GM18520 (cell line): ENCODE data around the gene SGO2.
"Not testable (repeated sequence)": the region's sequence is repeated elsewhere in the genome, so short reads cannot be mapped to it uniquely, and the experiment has no call there.

Experiments
- ATAC-seq: cut with Tn5 transposase; IDR thresholded peaks from one replicate; pipeline ENCODE4 v1.9.1; 2021; ENCODE audit not compliant: unreplicated experiment

SGO2 gene

DNA sequence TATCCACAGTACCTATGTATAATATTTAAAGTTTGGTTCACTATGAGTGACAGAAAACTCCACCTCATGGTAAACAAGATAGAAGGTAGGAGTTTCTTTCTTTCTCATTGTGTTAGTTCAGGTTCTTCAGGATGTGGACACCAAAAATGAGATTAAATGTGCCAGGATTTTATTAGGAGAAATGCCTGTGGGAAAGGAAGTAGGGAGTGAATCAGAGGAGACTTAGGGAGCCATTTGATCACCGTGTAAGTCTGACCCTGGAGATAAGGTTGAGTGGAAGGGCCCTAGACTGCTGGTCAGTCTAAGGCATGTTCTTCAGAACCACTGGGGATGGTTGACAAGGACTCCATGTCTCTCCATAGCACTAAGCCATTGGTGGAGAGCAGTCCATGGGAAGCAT, 67.9 kb downstream of the SGO2 start:
- no peak for ATAC-seq

DNA sequence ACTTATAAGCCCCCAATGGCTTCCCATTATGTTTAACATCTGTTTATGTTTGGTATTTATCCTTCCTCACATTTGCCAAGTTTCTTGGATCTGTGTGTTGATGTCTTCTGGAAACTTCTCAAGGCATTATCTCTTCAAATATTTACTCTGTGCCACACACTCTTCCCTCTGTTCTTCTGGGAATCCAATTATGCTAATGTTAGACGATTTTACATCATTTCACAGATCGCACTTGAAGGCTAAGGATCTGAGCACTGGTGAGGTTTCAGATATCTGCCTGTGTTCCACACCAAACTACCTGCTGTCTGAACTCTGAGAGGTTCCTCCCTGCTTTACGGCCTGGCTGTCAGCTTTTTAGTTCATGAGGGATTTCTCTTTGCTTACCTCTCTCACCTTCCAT, 69.9 kb downstream of the SGO2 start:
- ATAC-seq, result no peak

DNA sequence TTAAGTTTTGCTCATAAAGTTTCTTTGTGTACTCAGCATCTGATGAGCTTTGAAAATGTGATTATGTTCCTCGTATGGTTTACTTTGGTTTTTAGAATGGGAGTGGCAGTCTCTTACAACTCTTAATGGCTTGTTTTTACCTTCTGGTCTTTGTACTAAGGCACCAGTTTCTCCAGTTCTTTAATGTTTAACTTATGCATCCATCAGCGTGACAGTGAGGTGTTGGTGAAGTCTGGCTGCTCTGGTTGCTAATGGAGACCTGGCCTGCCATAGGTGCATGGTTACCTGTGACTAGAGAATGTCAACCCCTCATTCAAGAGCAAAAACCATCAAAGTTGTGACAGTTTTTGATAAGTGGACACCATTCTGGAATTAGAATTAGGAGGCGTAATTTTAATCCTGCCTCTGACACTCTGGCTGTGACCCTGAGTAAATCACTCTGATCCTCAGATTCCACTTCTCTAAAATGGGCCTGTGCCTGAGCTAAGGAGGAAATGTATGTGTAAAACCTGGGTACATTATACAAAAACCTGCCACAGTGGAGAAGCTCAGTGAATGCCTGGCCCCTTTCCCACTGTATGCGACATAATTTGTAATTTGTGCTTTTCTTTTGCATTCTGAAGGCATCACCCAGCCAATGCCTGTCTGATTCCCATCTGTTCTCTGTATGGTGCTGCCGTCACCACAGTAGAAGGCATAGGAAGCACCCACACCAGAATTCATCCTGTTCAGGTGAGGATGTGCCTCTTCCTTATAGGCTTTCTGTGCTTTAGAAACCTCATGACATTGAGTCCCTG, 71.0 kb downstream of the SGO2 start:
- ATAC-seq, result no peak

DNA sequence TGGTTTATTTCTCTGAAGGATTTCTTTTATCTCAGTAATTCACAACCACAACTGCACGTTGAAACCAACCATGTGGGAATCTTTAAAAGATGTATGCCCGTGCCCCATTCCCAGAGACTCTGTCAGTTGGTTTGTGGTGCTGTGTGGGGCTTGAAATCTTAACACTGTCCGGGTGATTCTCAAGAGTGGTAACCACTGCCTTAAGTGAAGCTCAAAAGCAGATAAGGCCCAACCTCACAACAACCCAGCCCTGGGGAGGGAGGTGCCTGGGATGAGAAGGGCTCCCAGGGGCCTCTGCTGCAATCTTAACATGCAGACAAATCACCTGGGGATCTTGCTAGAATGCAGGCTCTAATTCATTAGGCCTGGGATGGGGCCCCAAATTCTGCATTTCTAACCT, 73.2 kb downstream of the SGO2 start:
- no peak for ATAC-seq

DNA sequence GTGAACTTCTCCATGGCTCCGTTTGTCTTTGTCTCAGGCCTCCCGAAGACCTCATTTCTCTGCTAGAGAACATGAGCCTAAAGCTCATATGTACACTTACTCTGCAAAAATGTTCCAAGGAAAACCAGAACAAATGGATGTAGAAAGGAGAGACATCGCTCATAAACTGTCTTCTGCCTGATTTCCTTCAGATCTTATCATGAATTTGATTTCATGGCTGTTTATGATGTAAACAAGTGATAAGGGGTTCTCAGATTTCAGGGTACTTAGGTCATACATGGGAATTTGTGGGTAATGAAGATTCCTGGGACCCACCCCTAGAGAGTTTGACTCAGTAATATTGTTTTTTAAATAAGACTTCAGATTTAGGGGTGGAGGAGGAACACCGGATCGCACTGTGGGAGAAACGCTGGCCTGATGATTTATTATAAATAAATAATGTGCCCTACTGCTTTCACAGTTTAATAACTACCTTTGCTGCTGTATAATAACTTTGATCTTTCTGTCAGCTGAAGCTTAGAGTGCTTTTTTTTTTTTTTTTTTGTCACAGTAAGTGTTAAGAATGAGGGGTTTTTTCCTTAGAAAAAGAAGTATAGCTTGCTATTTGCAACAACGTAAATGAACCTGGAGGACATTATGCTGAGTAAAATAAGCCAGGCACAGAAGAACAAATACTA, 74.7 kb downstream of the SGO2 start:
- ATAC-seq, result no peak

DNA sequence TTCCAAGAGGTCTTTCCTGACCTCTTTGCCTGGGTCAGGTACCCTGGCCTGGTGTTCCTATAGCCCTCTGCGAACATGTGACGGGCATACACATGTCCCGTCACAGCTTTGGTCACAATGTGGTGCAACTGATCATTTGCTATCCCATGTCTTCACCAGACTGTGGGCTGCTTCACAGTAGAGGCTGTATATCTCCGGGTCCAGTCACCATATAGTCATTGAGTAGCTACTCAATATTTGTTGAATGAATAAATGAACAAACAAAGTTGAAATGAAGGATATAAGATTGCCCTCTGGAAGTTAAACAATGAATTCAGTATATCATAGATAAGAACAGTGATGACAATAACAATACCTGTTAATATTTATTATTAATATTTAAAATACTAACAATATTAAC, 76.6 kb downstream of the SGO2 start:
- ATAC-seq, result no peak

DNA sequence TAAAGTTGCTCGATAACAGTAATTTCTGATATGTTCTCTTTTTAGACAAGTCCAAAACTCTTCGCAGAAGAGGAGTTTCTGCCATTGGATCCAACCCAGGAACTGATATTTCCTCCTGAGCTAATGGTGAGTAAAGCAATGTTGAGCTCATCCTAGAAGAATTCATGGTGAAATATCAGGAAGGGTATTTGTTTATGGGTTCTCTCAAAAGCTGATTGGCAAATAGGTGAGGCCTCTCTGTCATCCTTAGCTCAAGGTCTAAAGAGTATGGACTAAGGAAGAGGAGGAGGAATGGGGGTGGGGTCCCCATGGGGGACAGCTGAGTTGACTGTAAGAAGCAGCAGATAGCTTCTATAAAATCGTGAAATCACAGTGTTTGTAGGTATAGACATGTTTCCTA, 78.0 kb downstream of the SGO2 start:
- ATAC-seq, result no peak

DNA sequence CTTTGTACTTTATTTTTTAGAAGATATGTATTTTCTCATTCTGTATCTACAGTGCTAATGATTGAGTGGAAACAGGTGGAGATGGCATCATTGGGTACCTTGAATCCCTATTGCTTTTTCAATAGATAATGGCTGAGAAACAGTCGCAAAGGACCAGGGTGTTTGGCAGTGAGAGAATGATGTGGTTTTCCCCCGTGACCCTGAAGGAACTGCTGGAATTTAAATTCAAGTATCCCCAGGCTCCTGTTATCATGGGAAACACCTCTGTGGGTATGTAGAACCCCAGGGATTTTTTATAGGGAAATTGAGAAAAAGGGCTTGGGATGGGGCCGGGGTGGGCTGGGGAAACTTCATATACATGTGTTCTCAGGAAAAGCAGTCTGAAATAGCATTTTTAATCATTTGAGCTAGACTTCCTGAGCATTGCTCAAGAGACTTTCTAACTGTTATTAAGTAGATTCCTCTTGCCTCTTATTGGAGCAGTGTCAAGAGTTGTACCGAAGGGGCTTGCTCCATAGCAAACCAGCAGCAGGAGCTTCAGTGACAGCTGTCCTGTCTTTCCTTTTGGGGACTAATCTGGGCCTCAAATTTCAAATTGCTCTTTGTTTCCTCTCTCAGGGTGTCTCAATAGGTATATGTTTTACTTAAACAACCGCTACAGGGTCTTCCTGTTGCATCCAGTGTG, 78.7 kb downstream of the SGO2 start:
- ATAC-seq, result no peak

DNA sequence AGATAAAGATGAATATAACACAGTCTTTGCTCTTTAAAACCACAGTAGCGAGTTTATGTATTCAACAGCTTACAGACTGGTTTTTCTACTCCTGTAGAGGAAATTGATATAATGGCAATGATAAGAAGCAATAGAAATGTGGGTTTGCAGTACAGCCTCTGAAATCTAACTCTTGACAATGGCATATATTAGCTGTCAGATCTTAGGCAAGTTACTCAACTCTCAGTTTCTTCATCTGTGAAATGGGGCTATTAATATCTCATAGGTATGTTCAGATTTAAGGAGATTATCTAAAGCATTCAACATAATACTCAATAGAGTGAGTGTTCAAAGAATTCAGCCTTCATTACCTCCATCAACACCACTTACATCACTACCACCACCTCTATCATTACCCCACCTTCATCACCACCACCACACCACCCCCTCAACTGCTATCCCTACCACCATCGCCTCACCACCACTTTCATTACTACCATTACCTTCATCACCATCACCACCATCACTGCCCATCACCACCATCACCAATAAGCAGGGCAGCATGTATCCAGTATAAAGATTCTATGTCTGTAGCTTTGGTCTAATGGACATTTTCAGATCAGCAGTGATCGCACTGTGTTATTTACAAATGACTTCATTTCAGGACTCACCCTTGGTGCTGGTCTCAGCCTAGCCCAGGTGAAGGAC, 82.5 kb downstream of the SGO2 start:
- ATAC-seq, result no peak

DNA sequence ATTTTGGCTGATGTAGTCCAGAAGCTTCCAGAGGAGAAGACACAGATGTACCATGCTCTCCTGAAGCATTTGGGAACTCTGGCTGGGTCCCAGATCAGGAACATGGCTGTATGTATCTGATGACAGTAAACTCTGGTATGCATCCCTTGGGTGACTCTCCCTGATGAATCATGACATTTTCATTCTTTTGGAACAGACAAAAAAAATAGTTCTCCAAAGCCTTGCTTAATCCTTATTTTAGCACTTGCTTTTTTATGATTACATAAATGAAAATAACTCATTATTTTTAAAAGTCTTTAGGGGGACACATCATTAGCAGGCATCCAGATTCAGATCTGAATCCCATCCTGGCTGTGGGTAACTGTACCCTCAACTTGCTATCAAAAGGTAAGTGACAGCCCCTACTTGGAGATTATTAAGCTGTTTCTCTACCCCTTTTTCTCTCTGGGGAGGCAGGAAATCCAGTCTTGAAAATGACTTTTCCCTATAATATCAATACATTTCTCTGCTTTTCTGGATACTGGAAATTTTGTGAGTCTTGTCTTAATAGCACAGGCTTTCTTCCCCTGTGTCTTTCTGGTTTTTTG, 83.1 kb downstream of the SGO2 start:
- ATAC-seq, result no peak

DNA sequence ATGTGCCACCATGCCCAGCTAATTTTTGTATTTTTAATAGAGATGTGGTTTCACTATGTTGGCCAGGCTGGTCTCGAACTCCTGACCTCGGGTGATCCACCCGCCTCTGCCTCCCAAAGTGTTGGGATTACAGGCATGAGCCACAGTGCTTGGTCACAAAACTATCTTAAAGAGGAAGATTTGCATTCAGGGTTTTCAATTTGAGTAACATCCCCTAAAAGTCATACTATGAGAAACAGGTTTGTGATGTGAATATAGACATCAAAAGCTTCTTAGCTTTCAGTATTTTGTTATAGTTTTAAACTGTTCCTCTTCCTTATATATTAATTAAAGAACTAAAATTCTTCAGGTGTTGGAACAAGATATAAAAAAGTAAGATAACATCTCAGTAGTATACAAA, 84.2 kb downstream of the SGO2 start:
- ATAC-seq, result not testable (repeated sequence)

DNA sequence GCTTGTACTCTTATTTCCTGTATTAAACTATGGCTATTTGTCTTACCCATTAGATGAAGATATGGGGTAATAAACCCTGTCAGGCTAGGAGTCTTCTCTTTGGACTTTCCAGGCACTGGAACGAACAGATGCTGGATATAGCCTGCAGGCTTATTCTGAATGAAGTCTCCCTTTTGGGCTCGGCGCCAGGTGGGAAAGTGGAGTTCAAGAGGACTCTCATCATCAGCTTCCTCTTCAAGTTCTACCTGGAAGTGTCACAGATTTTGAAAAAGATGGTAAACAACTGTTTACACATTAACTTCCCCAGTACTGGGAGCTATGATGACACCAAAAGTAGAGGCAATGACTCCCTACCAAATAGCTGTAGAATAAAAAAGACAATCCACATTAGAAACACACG, 87.7 kb downstream of the SGO2 start:
- ATAC-seq, result no peak

DNA sequence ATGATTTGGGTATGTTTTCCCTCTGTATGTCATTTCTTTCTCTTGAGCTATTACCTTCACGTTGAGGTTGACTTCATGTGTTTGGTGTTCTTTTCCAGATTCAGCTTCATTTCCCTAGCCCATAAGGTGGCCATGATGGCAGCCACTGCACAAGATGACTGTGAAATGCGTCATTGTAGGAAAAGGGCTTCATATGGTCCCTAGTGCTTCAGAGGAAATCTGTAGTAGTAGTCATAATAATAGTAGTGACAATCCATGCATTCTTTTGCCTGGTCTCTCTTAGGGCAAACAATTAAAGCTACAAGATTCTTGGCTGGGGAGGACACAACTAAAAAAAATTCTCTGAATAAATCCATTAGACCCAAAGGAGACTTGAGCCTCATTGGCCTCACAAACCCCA, 88.2 kb downstream of the SGO2 start:
- ATAC-seq, result no peak

DNA sequence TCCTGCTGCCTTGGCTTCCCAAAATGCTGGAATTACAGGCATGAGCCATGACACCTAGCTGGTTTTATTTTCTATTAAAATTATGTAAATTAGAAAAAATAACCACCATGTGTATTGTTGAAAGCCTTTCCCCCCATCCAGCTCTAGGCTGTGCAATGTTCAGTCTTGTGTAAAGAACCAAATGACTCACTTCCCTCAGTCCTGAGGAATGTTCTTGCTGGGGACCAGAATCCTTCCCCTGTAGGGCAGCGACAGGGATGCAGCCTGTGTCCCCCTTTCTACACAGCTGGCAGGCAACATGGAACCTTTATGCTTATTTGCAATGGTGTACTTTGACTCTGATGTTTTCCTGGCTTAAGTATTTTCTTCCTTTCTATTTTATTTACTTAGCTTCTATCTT, 89.2 kb downstream of the SGO2 start:
- ATAC-seq, result no peak

DNA sequence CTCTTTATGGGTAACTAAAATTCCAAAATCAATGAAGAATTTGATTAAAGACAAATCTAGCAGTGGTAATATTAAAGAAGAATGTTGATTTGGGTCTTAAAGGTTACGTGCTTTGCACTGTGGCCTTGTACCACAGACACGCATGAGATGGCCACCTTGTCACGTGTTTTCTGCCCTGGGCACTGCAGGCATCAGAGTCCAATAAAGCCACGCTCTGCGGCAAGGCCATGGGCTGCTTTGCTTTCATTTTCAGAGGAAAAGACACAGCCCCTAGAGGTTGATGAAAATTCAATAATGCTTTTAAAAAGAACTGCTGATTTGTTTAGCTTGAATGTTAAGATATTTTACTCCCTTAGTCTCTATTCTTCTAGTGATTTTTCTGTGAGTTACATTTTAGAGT, 90.2 kb downstream of the SGO2 start:
- ATAC-seq, result no peak

DNA sequence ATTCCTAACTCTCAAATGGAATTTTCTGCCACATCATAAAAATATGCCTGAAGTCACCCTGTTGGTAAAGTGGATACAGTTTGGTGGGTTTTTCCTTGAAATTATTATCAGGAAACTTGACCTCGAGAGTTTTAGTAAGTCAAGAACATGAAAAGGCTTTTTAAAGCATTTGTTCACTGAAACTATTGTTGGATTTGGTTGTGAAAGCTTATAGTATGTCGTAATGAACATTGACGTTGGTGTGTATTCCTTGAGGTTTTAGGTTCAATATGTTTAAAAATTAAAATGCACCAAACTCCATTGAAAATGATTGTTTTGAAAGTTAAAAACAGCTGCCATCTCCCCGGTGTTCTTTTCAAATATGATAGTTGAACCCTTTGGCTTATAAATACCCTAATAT, 90.6 kb downstream of the SGO2 start:
- ATAC-seq, result no peak

DNA sequence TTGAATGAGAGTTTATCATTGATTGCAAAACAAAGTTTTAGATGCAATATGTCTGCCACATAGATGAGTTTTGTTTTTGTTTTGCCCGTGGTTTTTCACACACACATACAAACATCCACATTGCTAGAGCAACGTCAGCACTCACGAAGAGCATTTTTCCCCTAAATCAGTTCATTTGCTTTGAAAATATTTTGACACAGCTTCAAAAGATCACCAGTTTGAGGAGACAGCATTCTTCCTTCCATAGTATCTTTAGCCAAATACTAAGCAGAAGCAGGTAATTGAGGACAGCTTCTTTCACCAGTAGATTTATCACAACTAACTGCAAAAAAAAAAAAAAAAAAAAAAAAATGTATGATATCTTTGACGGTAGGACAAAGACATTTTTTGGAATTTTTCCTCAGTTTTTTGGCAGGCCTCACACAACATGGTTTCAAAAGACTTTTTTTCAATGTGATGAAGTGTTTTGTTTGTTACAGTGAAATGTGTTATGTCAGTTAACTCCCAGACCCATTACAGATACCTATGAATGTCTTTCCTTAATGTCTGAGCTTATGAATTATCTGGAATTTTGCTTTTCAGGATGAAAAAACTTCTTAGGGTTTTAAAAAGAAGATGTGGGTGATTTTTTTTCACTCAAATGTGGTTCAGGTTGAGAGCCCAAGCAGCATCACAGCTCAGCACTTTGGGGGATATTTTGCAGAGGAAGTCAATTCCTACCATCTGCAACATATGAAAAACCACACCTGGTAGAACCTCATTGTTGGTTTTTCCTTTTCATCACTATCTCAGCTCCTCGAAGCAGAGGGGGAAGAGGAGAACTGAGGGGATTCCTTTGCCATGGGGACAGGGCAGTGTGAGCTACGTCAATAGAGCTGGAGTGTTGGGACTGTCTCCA, 91.4 kb downstream of the SGO2 start:
- no peak for ATAC-seq

DNA sequence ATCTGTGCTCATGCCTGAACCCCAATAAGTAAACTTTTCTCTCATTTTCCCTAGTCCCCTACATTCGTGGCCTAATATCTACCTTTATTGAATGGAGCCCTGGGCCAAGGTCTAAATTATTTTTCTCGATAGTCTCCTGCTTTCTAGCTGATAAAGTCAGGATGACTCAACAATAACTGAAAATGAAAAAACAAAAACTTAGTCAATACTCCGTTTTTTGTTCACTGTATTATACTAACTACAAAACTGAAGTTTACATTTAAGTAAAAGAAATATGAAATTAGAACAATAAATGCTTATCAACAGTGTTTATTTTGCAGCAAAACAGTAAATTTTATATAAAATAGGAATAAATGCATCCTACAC, 92.0 kb downstream of the SGO2 start:
- no peak for ATAC-seq

DNA sequence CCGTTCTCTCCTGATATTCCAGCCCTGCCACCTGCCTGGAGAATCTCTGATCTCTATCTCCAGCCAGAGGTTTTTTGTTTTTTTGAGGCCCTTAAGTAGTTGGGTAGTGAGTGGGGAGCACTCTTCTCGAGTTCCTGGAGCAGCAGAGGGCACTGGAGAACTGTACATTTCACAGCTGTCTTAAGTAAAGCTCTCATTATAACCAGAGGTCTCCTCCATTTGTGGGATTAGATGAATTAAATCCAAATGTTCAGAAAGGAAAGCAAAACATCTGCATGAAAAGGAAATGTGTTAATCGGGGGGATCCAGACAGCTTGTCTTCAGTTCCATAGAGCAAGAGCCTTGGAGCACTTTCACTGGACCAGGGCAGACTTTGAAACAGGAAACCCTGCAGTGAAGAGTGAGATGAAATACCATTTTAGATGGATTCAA, 92.6 kb downstream of the SGO2 start:
- no peak for ATAC-seq

DNA sequence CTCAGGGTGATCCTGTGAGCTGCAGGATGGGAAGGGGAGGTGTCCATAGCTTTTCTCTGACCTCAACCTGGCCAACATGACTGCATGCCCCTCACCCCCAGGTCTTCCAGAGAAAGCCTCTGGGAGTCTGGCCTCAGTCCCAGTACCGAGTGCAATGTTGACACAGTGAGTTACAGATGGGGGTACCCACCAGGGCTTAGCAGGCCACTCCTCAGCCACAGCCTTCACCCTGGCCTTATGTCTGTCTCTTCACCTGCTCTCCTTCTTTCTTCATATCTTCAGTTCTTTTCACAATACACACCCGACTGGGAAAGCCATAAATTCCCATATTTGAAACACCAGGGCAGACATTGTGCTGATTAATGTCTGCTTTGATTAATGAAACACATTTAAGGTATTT, 93.3 kb downstream of the SGO2 start:
- no peak for ATAC-seq
